Hepatocyte (in vitro differentiated cells): ENCODE results near the gene CBR1. TPM values are rescaled to one million over a fixed set of nuclear protein-coding genes. Genes with fewer than 3 reads are reported as not detected.
"Not testable (repeated sequence)": the region's sequence is repeated elsewhere in the genome, so short reads cannot be mapped to it uniquely, and the experiment has no call there.

Experiments used
- DNase-seq: peaks from one replicate; pipeline ENCODE4 v3.0.0-alpha.2; 2016; ENCODE audit warnings: low spot score
- H2AFZ ChIP-seq: fragments of 200-600 bp; sonication (generic); 2 replicates; pipeline ENCODE4 v1.6.0; 2016; ENCODE audit warnings: antibody characterized with exemption, mild to moderate bottlenecking
- H3K27ac ChIP-seq: fragments of 200-600 bp; sonication (generic); 2 replicates; pipeline ENCODE4 v1.5.1; 2016; ENCODE audit warnings: mild to moderate bottlenecking
- H3K27me3 ChIP-seq: fragments of 200-600 bp; sonication (generic); 2 replicates; pipeline ENCODE4 v1.6.1; 2016
- H3K36me3 ChIP-seq: fragments of 200-600 bp; sonication (generic); replicated peaks from 2 replicates; pipeline ENCODE4 v1.5.1; 2016; ENCODE audit warnings: low read depth; ENCODE audit not compliant: insufficient read depth
- H3K4me1 ChIP-seq: fragments of 200-600 bp; sonication (generic); 2 replicates; pipeline ENCODE4 v1.5.1; 2016; ENCODE audit warnings: mild to moderate bottlenecking, moderate library complexity; ENCODE audit not compliant: insufficient read depth
- H3K4me2 ChIP-seq: fragments of 200-600 bp; sonication (generic); 2 replicates; pipeline ENCODE4 v1.6.0; 2016
- H3K4me3 ChIP-seq: fragments of 200-600 bp; sonication (generic); 2 replicates; pipeline ENCODE4 v1.5.1; 2016; ENCODE audit warnings: mild to moderate bottlenecking
- H3K79me2 ChIP-seq: fragments of 200-600 bp; sonication (generic); 2 replicates; pipeline ENCODE4 v1.6.0; 2017; ENCODE audit warnings: mild to moderate bottlenecking
- H3K9me2 ChIP-seq: fragments of 200-600 bp; sonication (generic); replicated peaks from 2 replicates; pipeline ENCODE4 v1.6.0; 2017; ENCODE audit warnings: mild to moderate bottlenecking; ENCODE audit not compliant: insufficient read depth
- H3K9me3 ChIP-seq: fragments of 200-600 bp; sonication (generic); 2 replicates; pipeline ENCODE4 v1.5.1; 2016; ENCODE audit warnings: low read depth, mild to moderate bottlenecking
- H4K20me1 ChIP-seq: fragments of 200-600 bp; sonication (generic); 2 replicates; pipeline ENCODE4 v1.6.0; 2016; ENCODE audit warnings: mild to moderate bottlenecking; ENCODE audit not compliant: insufficient read depth, poor library complexity, severe bottlenecking
- CTCF ChIP-seq: fragments of 200-600 bp; sonication (generic); IDR thresholded peaks from 2 replicates; pipeline ENCODE4 v1.5.1; 2016; ENCODE audit warnings: antibody characterized with exemption, mild to moderate bottlenecking; ENCODE audit not compliant: poor library complexity
- EZH2 ChIP-seq: fragments of 200-600 bp; sonication (generic); IDR thresholded peaks from 2 replicates; pipeline ENCODE4 v1.6.1; 2016; ENCODE audit warnings: antibody characterized with exemption, mild to moderate bottlenecking, borderline replicate concordance
- EZH2phosphoT487 ChIP-seq: fragments of 200-600 bp; sonication (generic); IDR thresholded peaks from one replicate; pipeline ENCODE4 v1.6.1; 2018; ENCODE audit warnings: antibody characterized with exemption, mild to moderate bottlenecking, low read depth, moderate library complexity; ENCODE audit not compliant: unreplicated experiment, severe bottlenecking
- WGBS: methylation state at CpG from one replicate; pipeline ENCODE4 v1.1.6; 2016; ENCODE audit warnings: low lambda C conversion rate; ENCODE audit errors: missing lambda C conversion rate; 5-methylcytosine and 5-hydroxymethylcytosine counted together
- polyA plus RNA-seq: library from polyadenylated mRNA; unstranded; fragments of >200 nt; fragmentation: Nextera tagmentation; extraction: Ambion mirVana; gene quantifications from 2 replicates; pipeline ENCODE4 v1.2.1, GENCODE V29; 2016
- total RNA-seq: library from RNA; depleted of rRNA; stranded (reverse); fragments of >200 nt; gene quantifications from 2 replicates; pipeline ENCODE4 v1.2.3, GENCODE V29; 2014

Gene CBR1
- total and polyA plus RNA-seq, 2 experiments from 2014 or later: 113 to 130 TPM

- TF ChIP-seq EZH2: no peak
- no peak for TF ChIP-seq EZH2phosphoT487
- no peak for TF ChIP-seq CTCF
- Histone ChIP-seq H3K9me2 (no peaks in the 10 kb centered on the region), H3K4me2 (no peak overlapping the region), H4K20me1 (no peaks in the 10 kb centered on the region), H3K9me3 (no peaks in the 10 kb centered on the region), H3K79me2 (no peaks in the 10 kb centered on the region), H2AFZ (no peak overlapping the region), H3K27me3 (peaks cover 6% of the 10 kb centered on the region), H3K4me1 (peaks cover 4% of the 10 kb centered on the region), H3K27ac (no peak overlapping the region), H3K4me3 (no peak overlapping the region), H3K36me3 (no peaks in the 10 kb centered on the region)
- 75% methylated on average over 3 of the region's 3 CpGs for WGBS
- DNase-seq: no peak
These were observed 29.2 kb downstream of the CBR1 start for GRCh38 chr21:36099000-36099399.

GRCh38 chr21:36099695-36100211 lies 29.9 kb downstream of the CBR1 start:
- not testable (repeated sequence) for H3K27me3 ChIP-seq, H3K79me2 ChIP-seq, H3K4me2 ChIP-seq, H3K36me3 ChIP-seq, H2AFZ ChIP-seq, H3K4me1 ChIP-seq, DNase-seq, H4K20me1 ChIP-seq, H3K9me2 ChIP-seq, H3K27ac ChIP-seq, H3K9me3 ChIP-seq, H3K4me3 ChIP-seq
- 37% methylated on average over 13 of the region's 13 CpGs for WGBS

- 75% methylated on average over 6 of the region's 6 CpGs for WGBS
- no peak for DNase-seq
- no peaks in the 10 kb centered on the region for H3K36me3 ChIP-seq
- no peaks in the 10 kb centered on the region for H4K20me1 ChIP-seq
- no peaks in the 10 kb centered on the region for H3K9me3 ChIP-seq
- no peak overlapping the region for H3K27ac ChIP-seq
- no peak for TF ChIP-seq EZH2
- H3K9me2 ChIP-seq: no peaks in the 10 kb centered on the region
- no peak overlapping the region for H2AFZ ChIP-seq
- H3K4me1 ChIP-seq: peaks cover 4% of the 10 kb centered on the region
- no peak overlapping the region for H3K4me3 ChIP-seq
- H3K4me2 ChIP-seq: no peak overlapping the region
- no peaks in the 10 kb centered on the region for H3K79me2 ChIP-seq
- peaks cover 10% of the 10 kb centered on the region for H3K27me3 ChIP-seq
These were observed 31.3 kb downstream of the CBR1 start for GRCh38 chr21:36100971-36101641.

GRCh38 chr21:36103434-36103833 lies 33.6 kb downstream of the CBR1 start:
- no peaks in the 10 kb centered on the region for H3K9me2 ChIP-seq
- TF ChIP-seq CTCF (no peak), EZH2 (no peak), EZH2phosphoT487 (no peak)
- DNase-seq: no peak
- H3K27ac ChIP-seq: no peak overlapping the region
- no peak overlapping the region for H2AFZ ChIP-seq
- H3K4me1 ChIP-seq: no peaks in the 10 kb centered on the region
- no peaks in the 10 kb centered on the region for H3K36me3 ChIP-seq
- no peaks in the 10 kb centered on the region for H4K20me1 ChIP-seq
- H3K9me3 ChIP-seq: no peaks in the 10 kb centered on the region
- H3K79me2 ChIP-seq: no peaks in the 10 kb centered on the region
- H3K27me3 ChIP-seq: peaks cover 14% of the 10 kb centered on the region
- no peak overlapping the region for H3K4me3 ChIP-seq
- H3K4me2 ChIP-seq: no peak overlapping the region
